OCI-LY3 (cell line): ENCODE measurements around the gene EFCAB5.

ENCODE experiments used
- H2AFZ ChIP-seq: fragments of 200-600, 300-600 bp; shearing (Covaris generic); 2 replicates; pipeline ENCODE4 v1.6.0; 2014; ENCODE audit warnings: antibody characterized with exemption, low read depth, low read length
- H3K27ac ChIP-seq: fragments of 200-600, 300-600 bp; sonication (generic); 2 replicates; pipeline ENCODE4 v1.5.1; 2014; ENCODE audit warnings: mild to moderate bottlenecking, low read length, moderate library complexity, mixed read lengths
- H3K27me3 ChIP-seq: fragments of 200-600, 300-600 bp; sonication (generic); 2 replicates; pipeline ENCODE4 v1.6.1; 2014; ENCODE audit warnings: low read depth, low read length, mixed read lengths
- H3K36me3 ChIP-seq: fragments of 200-600, 300-600 bp; sonication (generic); replicated peaks from 2 replicates; pipeline ENCODE3; 2014; ENCODE audit warnings: low read depth, low read length, mixed read lengths
- H3K4me1 ChIP-seq: fragments of 300-600, 200-600 bp; sonication (generic); 2 replicates; pipeline ENCODE4 v1.6.1; 2014; ENCODE audit warnings: low read length, mixed read lengths
- H3K4me2 ChIP-seq: fragments of 200-600, 300-600 bp; sonication (generic); 2 replicates; pipeline ENCODE4 v1.6.1; 2014; ENCODE audit warnings: low read length, mixed read lengths
- H3K4me3 ChIP-seq: fragments of 300-600, 200-600 bp; sonication (generic); 2 replicates; pipeline ENCODE4 v1.5.1; 2014; ENCODE audit warnings: antibody characterized with exemption, mild to moderate bottlenecking, low read length, moderate library complexity
- H3K79me2 ChIP-seq: fragments of 300-600, 200-600 bp; shearing (Covaris generic); 2 replicates; pipeline ENCODE4 v1.6.1; 2014; ENCODE audit warnings: mild to moderate bottlenecking, low read length, mixed read lengths
- H3K9ac ChIP-seq: fragments of 300-600, 200-600 bp; shearing (Covaris generic); 2 replicates; pipeline ENCODE4 v1.6.0; 2014; ENCODE audit warnings: mild to moderate bottlenecking, low read length, moderate library complexity
- H3K9me3 ChIP-seq: fragments of 200-600, 300-600 bp; shearing (Covaris generic); 2 replicates; pipeline ENCODE4 v1.6.1; 2014; ENCODE audit warnings: low read length, mixed read lengths; ENCODE audit not compliant: insufficient read depth
- H4K20me1 ChIP-seq: fragments of 200-600, 300-600 bp; sonication (generic); 2 replicates; pipeline ENCODE4 v1.6.1; 2016; ENCODE audit warnings: low read length, mixed read lengths; ENCODE audit not compliant: insufficient read depth
- EZH2phosphoT487 ChIP-seq: fragments of 200-600 bp; shearing (Covaris generic); IDR thresholded peaks from 2 replicates; pipeline ENCODE4 v1.6.1; 2018; ENCODE audit warnings: antibody characterized with exemption, mixed run types, low read depth
- TF ChIP-seq, protein P1 (sequence below): fragments of 200-600, 300-600 bp; sonication (generic); IDR thresholded peaks from 2 replicates; pipeline ENCODE4 v1.5.1; 2014; ENCODE audit warnings: antibody characterized with exemption, low read length, low read depth

The EFCAB5 gene

DNA sequence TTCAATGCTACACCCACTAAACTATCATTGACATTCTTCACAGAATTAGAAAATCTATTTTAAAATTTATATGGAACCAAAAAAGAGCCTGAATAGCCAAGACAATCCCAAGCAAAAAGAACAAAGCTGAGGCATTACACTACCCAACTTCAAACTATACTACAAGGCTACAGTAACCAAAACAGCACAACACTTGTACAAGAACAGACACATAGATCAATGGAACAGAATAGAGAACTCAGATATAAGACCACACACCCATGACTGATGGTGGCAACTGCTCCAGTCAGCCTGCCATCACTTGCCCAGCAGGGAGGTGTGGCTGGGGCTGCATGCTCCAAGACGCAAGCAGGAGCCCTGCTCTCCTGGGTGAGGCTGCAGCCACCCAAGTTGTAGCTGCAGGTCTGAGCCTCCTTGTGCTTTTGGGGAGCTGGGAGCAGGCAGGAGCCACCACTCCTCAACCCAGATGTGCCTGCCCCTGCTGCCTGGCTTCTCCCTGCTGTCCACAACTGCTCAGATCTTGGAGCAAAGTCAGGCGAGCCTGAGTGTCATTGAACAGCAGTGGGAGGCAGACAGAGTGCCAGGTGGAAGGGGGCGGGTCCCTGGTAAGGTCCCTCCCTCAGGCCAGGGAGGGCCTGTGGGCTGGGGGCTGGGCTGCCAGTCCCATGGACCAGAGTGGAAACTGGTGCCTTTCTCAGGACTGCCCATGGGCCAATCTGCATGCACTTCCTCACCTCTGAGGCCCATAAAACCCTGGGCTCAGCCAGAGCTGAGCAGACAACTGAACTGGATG is 36.2 kb upstream of the EFCAB5 start:
- Histone ChIP-seq H2AFZ (no peak overlapping the region), H3K9ac (no peak overlapping the region), H3K27me3 (no peaks in the 10 kb centered on the region), H3K4me1 (peaks cover 4% of the 10 kb centered on the region; the same call in 1 of the 2 replicates), H3K4me2 (no peak overlapping the region), H3K9me3 (0 out of 2 replicates have a peak, but pooled peaks cover 5% of the 10 kb centered on the region), H3K36me3 (peaks cover 5% of the 10 kb centered on the region), H3K4me3 (no peak overlapping the region), H3K27ac (no peak overlapping the region), H4K20me1 (no peaks in the 10 kb centered on the region), H3K79me2 (peaks cover 13% of the 10 kb centered on the region)
- TF ChIP-seq, protein P1, sequence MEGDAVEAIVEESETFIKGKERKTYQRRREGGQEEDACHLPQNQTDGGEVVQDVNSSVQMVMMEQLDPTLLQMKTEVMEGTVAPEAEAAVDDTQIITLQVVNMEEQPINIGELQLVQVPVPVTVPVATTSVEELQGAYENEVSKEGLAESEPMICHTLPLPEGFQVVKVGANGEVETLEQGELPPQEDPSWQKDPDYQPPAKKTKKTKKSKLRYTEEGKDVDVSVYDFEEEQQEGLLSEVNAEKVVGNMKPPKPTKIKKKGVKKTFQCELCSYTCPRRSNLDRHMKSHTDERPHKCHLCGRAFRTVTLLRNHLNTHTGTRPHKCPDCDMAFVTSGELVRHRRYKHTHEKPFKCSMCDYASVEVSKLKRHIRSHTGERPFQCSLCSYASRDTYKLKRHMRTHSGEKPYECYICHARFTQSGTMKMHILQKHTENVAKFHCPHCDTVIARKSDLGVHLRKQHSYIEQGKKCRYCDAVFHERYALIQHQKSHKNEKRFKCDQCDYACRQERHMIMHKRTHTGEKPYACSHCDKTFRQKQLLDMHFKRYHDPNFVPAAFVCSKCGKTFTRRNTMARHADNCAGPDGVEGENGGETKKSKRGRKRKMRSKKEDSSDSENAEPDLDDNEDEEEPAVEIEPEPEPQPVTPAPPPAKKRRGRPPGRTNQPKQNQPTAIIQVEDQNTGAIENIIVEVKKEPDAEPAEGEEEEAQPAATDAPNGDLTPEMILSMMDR: no peak

DNA sequence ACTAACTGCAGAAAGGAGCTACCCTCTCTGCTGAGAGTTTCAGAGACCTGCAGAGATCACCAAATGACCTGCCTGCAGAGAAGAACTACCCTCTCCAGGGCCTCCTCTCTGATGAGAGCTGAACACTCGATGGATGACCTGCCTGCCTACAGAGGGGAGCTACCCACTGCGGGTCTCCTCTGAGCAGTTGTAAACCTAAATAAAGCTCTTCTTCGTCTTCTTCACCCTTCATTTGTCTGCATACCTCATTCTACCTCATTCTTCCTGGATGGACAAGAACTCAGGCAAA is 35.6 kb upstream of the EFCAB5 start:
- Histone ChIP-seq H3K9ac (no peak overlapping the region), H2AFZ (no peak overlapping the region), H3K79me2 (peaks cover 13% of the 10 kb centered on the region), H3K4me1 (peaks cover 4% of the 10 kb centered on the region; the same call in 1 of the 2 replicates), H3K4me3 (no peak overlapping the region), H3K36me3 (peaks cover 5% of the 10 kb centered on the region), H3K9me3 (0 out of 2 replicates have a peak, but pooled peaks cover 5% of the 10 kb centered on the region), H4K20me1 (no peaks in the 10 kb centered on the region), H3K27me3 (no peaks in the 10 kb centered on the region), H3K27ac (no peak overlapping the region), H3K4me2 (no peak overlapping the region)
- TF ChIP-seq, protein P1: no peak
- TF ChIP-seq EZH2phosphoT487: no peak

DNA sequence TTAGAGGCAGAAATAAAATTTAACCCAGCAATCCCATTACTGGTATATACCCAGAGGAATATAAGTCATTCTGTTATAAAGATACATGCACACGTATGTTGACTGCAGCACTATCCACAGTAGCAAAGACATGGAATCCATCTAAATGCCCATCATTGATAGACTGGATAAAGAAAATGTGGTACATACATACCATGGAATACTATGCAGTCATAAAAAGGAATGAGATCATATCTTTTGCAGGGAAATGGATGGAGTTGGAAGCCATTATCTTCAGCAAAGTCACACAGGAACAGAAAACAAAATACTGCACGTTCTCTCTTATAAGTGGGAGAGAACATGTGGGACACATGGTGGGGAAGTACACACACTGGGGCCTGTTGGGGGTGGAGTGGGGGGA is 34.5 kb upstream of the EFCAB5 start:
- Histone ChIP-seq H3K4me3 (no peak overlapping the region), H3K4me1 (peaks cover 4% of the 10 kb centered on the region; the same call in 1 of the 2 replicates), H3K27me3 (no peaks in the 10 kb centered on the region), H3K36me3 (peaks cover 5% of the 10 kb centered on the region), H3K9me3 (0 out of 2 replicates have a peak, but pooled peaks cover 5% of the 10 kb centered on the region), H4K20me1 (no peaks in the 10 kb centered on the region), H2AFZ (no peak overlapping the region), H3K79me2 (peaks cover 13% of the 10 kb centered on the region), H3K9ac (no peak overlapping the region), H3K4me2 (no peak overlapping the region), H3K27ac (no peak overlapping the region)
- no peak for TF ChIP-seq EZH2phosphoT487
- TF ChIP-seq, protein P1: no peak

DNA sequence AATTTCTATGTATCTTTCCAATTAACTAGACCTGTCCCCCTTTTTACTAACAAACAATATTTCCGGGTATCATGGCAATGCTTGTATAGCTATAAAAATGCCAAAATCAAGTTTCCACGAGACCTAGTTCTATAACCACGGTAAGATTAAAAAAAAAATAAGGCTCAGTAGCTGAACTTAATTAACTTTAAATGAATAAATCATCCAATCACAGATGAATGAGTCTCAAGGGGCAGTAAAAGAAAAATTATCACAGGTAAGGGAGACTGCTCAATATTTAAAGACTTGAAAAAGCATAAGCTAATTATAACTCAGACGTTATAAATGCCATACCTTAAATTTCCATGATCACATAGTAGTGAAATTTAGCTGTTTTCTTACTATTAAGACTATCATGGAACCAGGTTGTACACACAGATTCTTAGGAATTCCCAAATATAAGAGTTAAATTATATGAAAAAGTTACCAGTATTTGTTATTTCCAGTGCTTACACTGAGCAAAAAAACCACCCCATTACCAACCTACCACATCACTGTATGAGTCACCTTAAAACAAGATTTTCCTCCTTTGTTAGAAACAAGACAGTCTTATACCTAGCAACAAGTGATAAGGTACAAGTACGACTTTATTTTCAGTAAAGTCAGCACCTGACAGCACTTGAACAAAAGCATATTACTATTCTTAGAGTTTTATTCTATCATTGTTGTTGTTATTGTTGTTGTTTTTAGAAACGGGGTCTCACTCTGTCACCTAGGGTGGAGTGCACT is 32.0 kb upstream of the EFCAB5 start:
- Histone ChIP-seq H3K4me3 (no peak overlapping the region), H3K36me3 (peaks cover 5% of the 10 kb centered on the region), H3K4me1 (no peaks in the 10 kb centered on the region), H3K4me2 (no peak overlapping the region), H3K27ac (no peak overlapping the region), H3K79me2 (peaks cover 9% of the 10 kb centered on the region), H3K27me3 (no peaks in the 10 kb centered on the region), H3K9me3 (0 out of 2 replicates have a peak, but pooled peaks cover 5% of the 10 kb centered on the region), H4K20me1 (no peaks in the 10 kb centered on the region), H2AFZ (no peak overlapping the region), H3K9ac (no peak overlapping the region)
- no peak for TF ChIP-seq EZH2phosphoT487
